ENCODE data around the gene VPS33B. TPM values are rescaled to one million over a fixed set of nuclear protein-coding genes. Genes with fewer than 3 reads are reported as not detected.

The VPS33B gene
- total and polyA plus RNA-seq, 2 of the 8 experiments (the other 6 are each of a cell fraction or from before 2014, with no cell fraction given), result 11.8 to 17.3 TPM

DNA sequence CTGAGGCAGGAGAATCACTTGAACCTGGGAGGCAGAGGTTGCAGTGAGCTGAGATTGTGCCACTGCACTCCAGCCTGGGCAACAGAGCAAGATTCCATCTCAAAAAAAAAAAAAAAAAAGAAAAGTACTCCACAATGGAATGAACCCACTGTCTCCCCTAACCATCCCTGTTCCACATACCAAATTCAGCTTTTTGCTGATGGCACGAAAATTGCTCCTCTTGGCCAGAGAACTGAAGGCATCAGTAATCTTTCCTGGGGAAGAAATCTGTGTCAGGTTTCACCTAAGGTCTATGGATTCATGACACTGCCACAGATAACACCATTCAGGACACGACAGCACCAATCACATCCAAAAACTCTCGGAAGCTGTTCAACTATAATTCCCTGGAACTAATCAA lies 21.2 kb downstream of the VPS33B start:
- H3K23me2 ChIP-seq (ENCODE audit: low read depth, low read length), result no peaks in the 10 kb centered on the region
- no peak overlapping the region for H2BK5ac ChIP-seq (ENCODE audit: low read depth, low read length)
- FAIRE-seq (no peak), DNase-seq (ENCODE audit: low read depth in 1 of 2, low spot score in 2 of 2) (no peak)
- H3K79me1 ChIP-seq (ENCODE audit: low read depth, low read length), result no peaks in the 10 kb centered on the region
- H3K4ac ChIP-seq (replicated peaks; ENCODE audit: insufficient read length, low read depth, low read length), result no peak overlapping the region
- no peak overlapping the region for H2BK12ac ChIP-seq (ENCODE audit: low read depth, low read length)
- CTCF ChIA-PET (ENCODE audit: partially characterized antibody), result interaction anchor here (1.1 to 1.5 kb wide), 2 partner anchors 10 to 246 kb away, joined by 4 read pairs; no protein-coding TSS in a partner anchor
- peaks cover 0 to 1% of the 10 kb centered on the region in 2 experiments; a peak in 1 of 4 replicates for H3K79me2 ChIP-seq (ENCODE audit: control insufficient read depth in 1 of 2, insufficient read depth in 2 of 2, low read length in 2 of 2)
- H3K9me3 ChIP-seq (ENCODE audit: insufficient read depth in 2 of 2, low read depth in 1 of 2, low read length in 1 of 2), result no peaks in the 10 kb centered on the region
- no peak overlapping the region for H3K23ac ChIP-seq (ENCODE audit: insufficient read length)
- POLR2A ChIA-PET (ENCODE audit: partially characterized antibody), result no interaction called here
- H3K4me1 ChIP-seq (replicated peaks in 1 of 4; ENCODE audit: control insufficient read depth in 3 of 4, insufficient read depth in 4 of 4, low read length in 3 of 4), result no peaks in the 10 kb centered on the region
- H4K20me1 ChIP-seq (replicated peaks in 1 of 2; ENCODE audit: control insufficient read depth in 1 of 2, insufficient read depth in 2 of 2, low read length in 2 of 2), result peaks cover 0 to 4% of the 10 kb centered on the region in 2 experiments
- WGBS, 2 experiments (ENCODE audit: extremely low coverage in 1 of 2, insufficient coverage in 1 of 2, insufficient read length in 1 of 2, insufficient replicate concordance in 2 of 2, low coverage in 1 of 2, low lambda C conversion rate in 2 of 2, missing lambda C conversion rate in 1 of 2), result 87% methylated on average over 3 of the region's 3 CpGs; no CpG with 5 or more reads in 1 of the 2 experiments
- no peak overlapping the region for H2BK120ac ChIP-seq (replicated peaks; ENCODE audit: low read depth, low read length)
- no peak overlapping the region for H2BK15ac ChIP-seq (ENCODE audit: low read length)
- no peak overlapping the region for H3K27ac ChIP-seq (ENCODE audit: low read depth, low read length)
- no peak overlapping the region for H2AFZ ChIP-seq (ENCODE audit: low read length)
- H3K18ac ChIP-seq (ENCODE audit: extremely low read depth, low read length), result no peak overlapping the region
- H3K4me2 ChIP-seq (ENCODE audit: insufficient read depth in 1 of 2, low read depth in 2 of 2, low read length in 2 of 2), result no peak overlapping the region
- H3K4me3 ChIP-seq (ENCODE audit: extremely low read depth in 1 of 4, insufficient read depth in 2 of 4, low read depth in 3 of 4, low read length in 4 of 4), result no peak overlapping the region
- no peak overlapping the region for H3K9ac ChIP-seq (replicated peaks in 1 of 4; ENCODE audit: extremely low read depth in 1 of 4, low read depth in 3 of 4, low read length in 3 of 4)
- TF ChIP-seq RAD21 (IDR thresholded peaks at IDR 0.05 in 1 of 2, conservative IDR thresholded peaks at IDR 0.05 in 1 of 2; ENCODE audit: low read depth in 2 of 2, low read length in 2 of 2) (no peak), SIRT6 (IDR thresholded peaks at IDR 0.05; ENCODE audit: low read length) (no peak), FOSL1 (IDR thresholded peaks at IDR 0.05; ENCODE audit: insufficient read depth, low read depth, low read length) (no peak), SP1 (IDR thresholded peaks at IDR 0.05; ENCODE audit: low read depth, low read length) (no peak), GTF2F1 (IDR thresholded peaks at IDR 0.05; ENCODE audit: borderline replicate concordance, low read depth, low read length) (no peak), CBX8 (IDR thresholded peaks at IDR 0.05; ENCODE audit: borderline replicate concordance, low read depth, low read length) (no peak), KDM4A (IDR thresholded peaks at IDR 0.05; ENCODE audit: low read depth, low read length, severe bottlenecking) (no peak), EP300 (IDR thresholded peaks at IDR 0.05; ENCODE audit: borderline replicate concordance in 1 of 2, low read depth in 2 of 2, low read length in 2 of 2) (no peak), SUZ12 (IDR thresholded peaks at IDR 0.05; ENCODE audit: low read length) (no peak)
- TF ChIP-seq, protein P1, sequence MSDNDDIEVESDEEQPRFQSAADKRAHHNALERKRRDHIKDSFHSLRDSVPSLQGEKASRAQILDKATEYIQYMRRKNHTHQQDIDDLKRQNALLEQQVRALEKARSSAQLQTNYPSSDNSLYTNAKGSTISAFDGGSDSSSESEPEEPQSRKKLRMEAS (IDR thresholded peaks at IDR 0.05), result no peak
- H2BK20ac ChIP-seq (ENCODE audit: low read length), result no peak overlapping the region
- H4K91ac ChIP-seq (replicated peaks; ENCODE audit: insufficient read length, low read length), result no peak overlapping the region
- no peak overlapping the region for H2AK5ac ChIP-seq (ENCODE audit: low read depth, low read length)
- H4K5ac ChIP-seq (ENCODE audit: insufficient read length, low read depth, low read length), result no peak overlapping the region
- no peak overlapping the region for H4K8ac ChIP-seq (ENCODE audit: extremely low read depth, insufficient read depth, low read length)
- H3K36me3 ChIP-seq (ENCODE audit: control insufficient read depth in 2 of 4, insufficient read depth in 4 of 4, low read length in 3 of 4), result peaks cover 7 to 59% (median 41%) of the 10 kb centered on the region in 4 experiments
- H3K27me3 ChIP-seq (replicated peaks in 1 of 4; ENCODE audit: control insufficient read depth in 3 of 4, extremely low read depth in 1 of 4, insufficient read depth in 3 of 4, low read length in 3 of 4), result no peaks in the 10 kb centered on the region
- no peak overlapping the region for H3K14ac ChIP-seq (ENCODE audit: insufficient read length)
- H3K56ac ChIP-seq (replicated peaks; ENCODE audit: insufficient read length, low read depth, low read length), result no peak overlapping the region

Measured in H1 (cell line).